Stimulated activated CD4-positive, alpha-beta T cell treated with anti-CD3 and anti-CD28 coated beads, Interleukin-15, amount 100 ng/mL, for 1 hour (primary cell): ENCODE results near the gene RPL13A.

Source experiments
- DNase-seq, 2 donors: peaks; one replicate each; pipeline ENCODE4 v3.0.0-alpha.2; 2020; ENCODE audit warnings: low read depth in 1 of 2, low spot score in 1 of 2

Gene RPL13A

GRCh38 chr19:49479975-49480628 lies 7.3 kb upstream of the RPL13A start:
- DNase-seq = no peak

GRCh38 chr19:49481020-49481683 lies 6.3 kb upstream of the RPL13A start:
- DNase-seq = no peak

DNA sequence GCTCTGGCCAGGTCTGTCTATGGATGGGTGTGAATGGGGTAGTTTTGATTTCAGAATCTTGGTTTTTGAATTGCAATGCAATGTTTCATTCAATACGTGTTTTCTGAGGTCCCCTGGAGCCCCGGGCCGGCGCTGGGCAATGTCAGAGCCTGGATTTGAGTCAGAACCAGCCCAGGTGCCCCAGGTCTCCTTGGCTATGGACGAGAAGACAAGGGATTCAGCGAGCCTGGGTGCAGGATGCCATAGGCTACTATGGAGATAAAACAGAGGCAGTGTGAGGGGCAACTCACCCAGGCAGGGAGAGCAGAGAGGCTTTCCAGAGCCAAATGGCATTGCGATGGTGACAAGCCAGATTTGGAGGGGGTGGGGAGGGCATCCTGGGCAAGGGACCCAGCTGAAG lies 1.2 kb upstream of the RPL13A start:
- no peak for DNase-seq

GRCh38 chr19:49486710-49487276 lies 615 bp upstream of the RPL13A start:
- DNase-seq = no peak

GRCh38 chr19:49488046-49488862 lies 846 bp downstream of the RPL13A start:
- no peak for DNase-seq

DNA sequence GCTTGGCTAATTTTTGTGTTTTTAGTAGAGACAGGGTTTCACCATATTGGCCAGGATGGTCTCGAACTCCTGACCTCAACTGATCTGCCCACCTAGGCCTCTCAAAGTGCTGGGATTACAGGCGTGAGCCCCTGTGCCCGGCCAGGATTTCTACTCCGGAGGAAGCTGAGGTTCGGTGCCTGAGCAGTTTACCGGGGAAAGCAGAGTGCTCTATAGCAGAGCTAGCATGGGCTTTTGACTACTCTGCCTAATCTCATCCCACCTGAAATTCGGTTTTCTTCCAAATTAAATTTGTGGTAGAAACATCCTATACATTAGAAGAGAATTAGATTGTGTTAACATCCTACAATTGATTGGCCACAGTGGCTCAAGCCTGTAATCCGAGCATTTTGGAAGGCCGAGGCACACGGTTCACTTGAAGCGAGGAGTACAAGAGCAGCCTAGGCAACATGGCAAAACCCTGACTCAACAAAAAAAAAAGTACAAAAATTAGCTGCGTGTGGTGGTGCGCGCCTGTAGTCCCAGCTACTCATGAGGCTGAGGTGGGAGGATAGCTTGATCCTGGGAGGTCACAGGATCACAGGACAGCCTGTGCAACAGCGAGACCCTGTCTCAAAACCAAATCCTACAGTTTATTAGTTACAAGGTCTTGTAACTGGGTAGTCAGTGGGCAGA lies 1.6 kb downstream of the RPL13A start:
- no peak for DNase-seq

DNA sequence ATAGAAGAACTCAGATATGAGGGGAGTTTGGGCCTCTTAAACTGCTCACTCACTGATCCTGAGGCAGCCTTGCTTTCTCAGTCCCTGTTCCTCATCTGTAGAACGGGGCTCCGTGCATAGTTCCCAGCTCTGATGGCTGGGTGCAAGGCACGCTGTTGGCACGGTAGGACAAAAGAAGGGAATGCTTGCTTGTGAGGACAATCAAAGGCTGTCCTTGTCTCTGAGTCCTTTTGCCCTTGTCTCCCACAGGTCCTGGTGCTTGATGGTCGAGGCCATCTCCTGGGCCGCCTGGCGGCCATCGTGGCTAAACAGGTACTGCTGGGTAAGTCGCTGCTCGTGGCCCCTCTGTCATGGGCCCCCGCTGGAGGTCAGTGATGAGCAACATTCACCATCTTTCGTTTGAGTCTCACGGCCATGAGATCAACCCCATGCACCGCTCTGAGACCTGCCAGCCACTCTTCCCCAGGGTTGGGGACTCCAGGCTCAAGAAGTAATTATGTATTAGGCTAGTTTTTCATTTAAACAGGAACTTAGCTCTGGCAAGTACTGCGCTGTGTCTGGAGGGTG lies 2.3 kb downstream of the RPL13A start:
- DNase-seq = no peak

GRCh38 chr19:49490287-49491029 lies 3.0 kb downstream of the RPL13A start:
- DNase-seq = no peak

GRCh38 chr19:49491030-49491803 lies 3.8 kb downstream of the RPL13A start:
- no peak for DNase-seq

DNA sequence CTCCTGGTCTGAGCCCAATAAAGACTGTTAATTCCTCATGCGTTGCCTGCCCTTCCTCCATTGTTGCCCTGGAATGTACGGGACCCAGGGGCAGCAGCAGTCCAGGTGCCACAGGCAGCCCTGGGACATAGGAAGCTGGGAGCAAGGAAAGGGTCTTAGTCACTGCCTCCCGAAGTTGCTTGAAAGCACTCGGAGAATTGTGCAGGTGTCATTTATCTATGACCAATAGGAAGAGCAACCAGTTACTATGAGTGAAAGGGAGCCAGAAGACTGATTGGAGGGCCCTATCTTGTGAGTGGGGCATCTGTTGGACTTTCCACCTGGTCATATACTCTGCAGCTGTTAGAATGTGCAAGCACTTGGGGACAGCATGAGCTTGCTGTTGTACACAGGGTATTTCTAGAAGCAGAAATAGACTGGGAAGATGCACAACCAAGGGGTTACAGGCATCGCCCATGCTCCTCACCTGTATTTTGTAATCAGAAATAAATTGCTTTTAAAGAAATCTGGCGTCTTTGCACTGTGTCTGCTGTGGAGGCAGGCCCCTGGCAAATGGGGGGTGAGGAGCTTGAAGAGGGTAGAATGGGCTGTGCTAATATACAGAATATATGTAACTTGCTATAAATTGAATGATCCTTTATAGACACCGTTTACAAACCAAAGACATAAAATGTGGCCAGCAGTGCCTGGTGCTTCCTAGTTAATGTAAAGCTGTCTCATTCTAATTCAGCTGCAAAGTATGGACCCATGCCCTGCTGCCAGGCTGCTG lies 4.6 kb downstream of the RPL13A start:
- no peak for DNase-seq

DNA sequence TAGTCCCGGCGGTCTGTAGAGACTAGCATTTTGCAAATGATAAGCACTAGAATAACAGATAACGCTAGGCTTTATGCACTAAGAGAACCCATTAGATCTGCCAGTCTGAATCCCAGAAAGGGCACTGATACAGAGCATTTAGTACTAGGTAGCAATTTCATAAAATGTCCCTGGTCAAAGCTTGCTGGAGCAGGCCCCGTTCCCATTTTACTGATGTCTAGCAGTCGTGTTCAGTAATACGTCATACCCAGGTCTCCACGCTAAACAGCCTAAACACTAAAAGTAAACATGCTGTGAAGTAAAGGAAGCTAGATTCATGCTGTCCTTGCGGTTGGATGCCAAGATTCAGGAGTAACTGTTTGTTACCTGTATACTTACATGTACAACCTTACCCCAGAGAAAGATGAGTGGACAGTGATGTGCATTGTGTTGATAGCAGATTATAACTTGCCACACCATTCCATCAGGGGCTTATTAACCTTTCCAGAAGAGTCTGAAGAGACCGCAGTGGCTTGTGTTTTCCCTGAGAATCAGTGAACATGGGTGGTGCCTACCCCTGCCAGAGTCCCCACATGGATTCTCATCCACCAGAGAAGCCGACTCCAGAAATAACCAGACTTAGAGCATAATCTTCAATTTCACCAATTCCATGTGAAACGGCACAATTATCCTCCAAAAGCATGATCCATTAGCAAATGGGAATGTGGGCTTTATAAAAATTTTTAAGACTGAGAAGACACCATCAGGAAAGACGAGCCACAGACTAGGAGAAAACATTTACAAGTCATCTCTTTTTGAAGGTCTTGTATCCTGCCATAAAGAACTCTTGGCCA lies 5.4 kb downstream of the RPL13A start:
- DNase-seq = no peak

DNA sequence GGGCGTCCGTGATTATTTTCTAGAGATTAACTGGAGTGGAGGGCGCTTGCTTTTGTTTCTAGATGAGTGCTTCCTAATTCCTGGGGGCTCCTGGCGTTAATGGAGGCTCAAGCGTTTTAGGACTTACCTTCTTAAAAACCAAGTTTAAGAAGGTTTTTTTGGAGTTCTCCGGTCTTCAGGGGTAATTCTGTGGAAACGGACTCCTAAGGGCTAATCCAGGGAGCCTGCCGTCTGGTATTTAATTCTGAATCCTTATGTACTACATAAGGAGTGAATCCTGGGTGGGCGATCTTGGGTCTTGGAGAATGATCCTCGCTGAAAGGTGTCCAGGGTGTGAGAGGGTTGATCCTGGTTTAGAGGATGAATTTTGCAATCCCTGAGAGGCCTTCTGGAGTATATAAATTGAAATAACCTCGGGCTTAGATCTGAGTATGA lies 9.2 kb downstream of the RPL13A start:
- no peak for DNase-seq

GRCh38 chr19:49497047-49497788 lies 9.8 kb downstream of the RPL13A start:
- peak; percentile 49 to 59 for DNase-seq

- no peak for DNase-seq
These were observed 10.3 kb downstream of the RPL13A start for GRCh38 chr19:49497789-49498103.

- no peak for DNase-seq
These were observed 11.1 kb downstream of the RPL13A start for GRCh38 chr19:49498475-49498874.

- no peak for DNase-seq
These were observed 11.7 kb downstream of the RPL13A start for GRCh38 chr19:49499030-49499670.
